Kidney epithelial cell (primary cell): ENCODE results near the gene LRRC53. TPM values are rescaled to one million over a fixed set of nuclear protein-coding genes. Genes with fewer than 3 reads are reported as not detected.

Source experiments
- DNase-seq: peaks from one replicate; pipeline ENCODE4 v3.0.0-alpha.2; 2010; ENCODE audit warnings: low read depth
- H3K27me3 ChIP-seq: 2 replicates; pipeline ENCODE4 v1.6.0; 2011; ENCODE audit warnings: low read length; ENCODE audit not compliant: control insufficient read depth, insufficient read depth
- H3K36me3 ChIP-seq: 2 replicates; pipeline ENCODE4 v1.5.1; 2011; ENCODE audit warnings: low read length; ENCODE audit not compliant: control insufficient read depth, insufficient read depth
- H3K4me3 ChIP-seq: 2 replicates; pipeline ENCODE4 v1.5.1; 2011; ENCODE audit warnings: low read depth, mild to moderate bottlenecking, control low read depth, low read length
- CTCF ChIP-seq: IDR thresholded peaks from 2 replicates; pipeline ENCODE4 v1.5.1; 2011; ENCODE audit warnings: mild to moderate bottlenecking, moderate library complexity, low read length, control low read depth, inconsistent platforms; ENCODE audit not compliant: insufficient read depth, poor library complexity, severe bottlenecking
- total RNA-seq: library from RNA; depleted of rRNA; stranded (reverse); fragments of >200 nt; gene quantifications from 2 replicates; pipeline ENCODE4 v1.2.3, GENCODE V29; 2015

The LRRC53 gene
- total RNA-seq, 1 donor from 2014 or later: not detected

DNA sequence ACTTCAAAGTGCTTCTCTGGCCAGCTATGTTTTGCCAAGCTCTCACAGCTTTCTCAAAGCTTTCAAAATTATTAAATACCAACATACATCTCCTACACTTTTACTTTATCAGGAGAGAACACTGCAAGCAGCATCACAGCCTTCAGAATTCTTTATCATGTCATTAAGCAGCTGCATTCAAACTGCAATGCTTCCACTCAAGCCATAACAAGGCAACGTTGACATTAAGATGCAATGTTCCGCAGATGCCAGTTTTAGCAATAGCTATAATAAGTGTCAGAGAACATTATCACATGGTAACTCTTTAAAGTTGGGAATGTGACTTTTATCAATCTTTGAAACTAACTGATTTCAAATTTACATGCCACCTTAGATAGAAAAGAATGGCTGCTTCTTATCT is 91.9 kb downstream of the LRRC53 start:
- no peaks in the 10 kb centered on the region for H3K27me3 ChIP-seq
- no peak for DNase-seq
- no peak for TF ChIP-seq CTCF
- no peaks in the 10 kb centered on the region for H3K36me3 ChIP-seq
- H3K4me3 ChIP-seq: no peak overlapping the region

Other genes starting within 250 kb of the LRRC53 start
- not detected in 2 replicates for gene ERICH3, start 161.2 kb upstream of the LRRC53 start, total RNA-seq
- 38.0 and 38.4 TPM in 2 replicates for gene CRYZ, start 220.4 kb upstream of the LRRC53 start, total RNA-seq
- gene TYW3, start 220.5 kb upstream of the LRRC53 start, total RNA-seq: 8.6 and 9.5 TPM in 2 replicates